GM18868 (cell line): Measurements from ENCODE around the gene EED.
A peak's percentile ranks its signal among the peaks of the same experiment; 100 is the strongest.
"Not testable (repeated sequence)": the region's sequence is repeated elsewhere in the genome, so short reads cannot be mapped to it uniquely, and the experiment has no call there.

ENCODE experiments used
- ATAC-seq: cut with Tn5 transposase; IDR thresholded peaks from one replicate; pipeline ENCODE4 v1.9.1; 2021; ENCODE audit warnings: mild to moderate bottlenecking, moderate library complexity; ENCODE audit not compliant: unreplicated experiment

EED gene

DNA sequence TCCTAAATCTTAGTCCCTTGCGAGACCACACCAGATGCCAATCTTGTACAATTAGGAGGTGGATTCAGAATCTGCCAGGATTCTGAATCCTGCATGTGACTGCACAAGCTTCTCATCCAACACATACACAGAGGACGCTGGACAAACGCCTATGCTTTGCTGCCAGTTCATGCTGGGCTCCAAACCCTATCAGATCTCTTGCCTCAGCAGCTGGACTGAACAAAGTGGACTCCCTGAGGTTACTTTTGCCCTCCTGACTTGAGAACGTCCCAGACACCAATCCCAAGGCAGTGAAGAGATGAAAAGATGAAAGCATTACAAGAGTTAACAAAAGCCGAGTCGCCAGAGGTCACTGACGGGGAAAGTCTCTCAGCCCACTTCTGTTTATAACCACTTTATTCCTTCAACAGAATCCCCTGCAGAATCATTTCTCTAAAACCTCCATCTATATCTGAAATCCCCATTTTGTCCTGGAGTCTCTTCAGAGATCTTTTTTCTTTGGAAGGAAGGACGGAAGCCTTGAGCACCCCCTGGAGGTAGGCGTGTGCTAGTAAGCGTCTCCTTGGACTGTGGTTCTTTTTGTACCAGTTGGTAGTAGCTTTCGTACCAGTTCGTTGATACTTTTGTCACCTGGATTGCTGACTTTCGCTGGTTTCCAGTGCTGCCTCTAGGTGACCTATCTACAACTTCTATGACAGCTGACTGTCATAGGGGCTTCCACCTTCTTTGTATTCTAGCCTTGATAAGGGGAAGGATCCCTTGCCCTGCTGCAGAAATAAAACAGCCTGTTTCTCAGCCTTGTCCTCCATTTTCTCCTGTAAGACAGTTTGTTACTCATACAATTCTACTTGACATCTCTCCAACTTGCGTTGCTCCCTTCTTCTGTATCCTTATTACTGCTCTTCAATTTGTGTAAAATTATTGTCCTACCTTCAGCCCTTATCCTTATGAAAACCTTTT is 26.1 kb upstream of the EED start:
- peak; percentile 27 for ATAC-seq

DNA sequence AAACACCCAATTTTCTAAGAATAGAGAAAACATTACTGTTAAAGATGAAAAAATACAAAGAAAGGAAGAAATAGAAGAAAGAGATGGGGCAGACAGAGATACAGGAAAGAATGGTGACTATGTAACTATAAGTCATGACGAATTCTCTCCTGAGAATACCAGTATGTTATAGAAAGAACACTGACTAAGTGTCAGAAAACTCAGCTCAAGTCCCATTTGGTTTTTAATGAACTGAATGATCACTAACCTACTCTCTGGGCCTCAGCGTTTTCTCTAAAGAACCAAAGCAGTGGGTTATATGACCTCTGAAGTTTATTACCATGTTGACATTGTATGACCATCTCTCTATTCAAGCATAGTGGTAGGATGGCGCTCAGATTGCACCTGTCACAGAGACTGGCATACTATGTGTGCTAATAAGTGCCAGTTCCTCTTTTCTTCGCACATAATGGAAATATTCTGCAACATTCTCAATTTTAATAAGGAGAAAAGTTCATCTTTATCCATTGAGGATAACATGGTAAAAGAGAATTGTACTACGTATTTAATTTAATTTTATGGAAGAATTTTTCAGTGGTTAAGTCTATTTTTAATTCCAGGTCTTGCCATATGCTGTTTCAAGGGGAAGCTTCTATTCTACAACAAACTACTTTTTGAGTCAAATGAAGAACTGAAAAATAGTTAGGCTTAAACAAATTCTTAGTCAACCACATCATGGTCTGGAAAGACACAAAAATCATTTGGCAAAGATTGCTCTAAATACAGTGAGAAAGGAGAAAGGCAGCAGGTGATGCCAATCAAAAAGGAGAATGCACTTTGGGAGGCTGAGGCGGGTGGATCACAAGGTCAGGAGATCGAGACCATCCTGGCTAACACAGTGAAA is 25.0 kb upstream of the EED start:
- ATAC-seq = peak; percentile 74

DNA sequence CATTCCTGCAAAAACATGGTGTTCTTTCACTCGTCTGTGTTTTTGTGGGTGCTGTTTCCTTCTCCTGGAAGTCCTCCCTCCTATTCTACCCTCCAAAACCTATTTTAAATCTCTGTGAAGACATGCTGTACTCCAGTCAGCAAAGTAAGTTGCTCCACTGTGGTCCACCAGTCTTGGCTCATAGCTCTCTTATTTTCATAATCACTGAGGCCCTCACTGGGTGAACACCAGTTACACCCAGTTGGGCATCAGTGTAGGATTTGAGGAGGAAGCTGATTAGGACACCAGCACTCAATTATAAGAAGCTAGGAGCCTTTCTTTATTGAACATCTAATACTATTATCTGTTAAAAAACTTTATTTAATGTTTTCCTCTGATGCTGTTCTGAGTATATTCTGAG is 23.9 kb upstream of the EED start:
- ATAC-seq = peak; percentile 18

DNA sequence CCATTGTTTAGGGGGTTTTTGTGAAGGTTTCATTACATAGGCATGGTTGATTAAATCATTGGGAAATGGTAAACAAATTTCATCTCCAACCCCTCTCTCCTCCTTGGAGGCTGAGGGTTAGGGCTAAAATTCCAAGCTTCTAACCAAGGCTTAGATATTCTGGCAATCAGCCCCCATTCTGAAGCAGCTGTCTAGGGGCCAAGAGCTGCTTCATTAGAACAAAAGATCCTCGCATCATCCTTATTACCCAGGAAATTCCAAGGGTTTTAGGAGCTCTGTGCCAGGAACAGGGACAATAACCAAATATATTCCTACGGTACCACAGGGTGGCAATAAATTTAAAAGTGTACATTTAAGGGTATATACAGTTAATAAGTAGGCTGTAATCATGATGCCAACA is 22.5 kb upstream of the EED start:
- no peak for ATAC-seq

DNA sequence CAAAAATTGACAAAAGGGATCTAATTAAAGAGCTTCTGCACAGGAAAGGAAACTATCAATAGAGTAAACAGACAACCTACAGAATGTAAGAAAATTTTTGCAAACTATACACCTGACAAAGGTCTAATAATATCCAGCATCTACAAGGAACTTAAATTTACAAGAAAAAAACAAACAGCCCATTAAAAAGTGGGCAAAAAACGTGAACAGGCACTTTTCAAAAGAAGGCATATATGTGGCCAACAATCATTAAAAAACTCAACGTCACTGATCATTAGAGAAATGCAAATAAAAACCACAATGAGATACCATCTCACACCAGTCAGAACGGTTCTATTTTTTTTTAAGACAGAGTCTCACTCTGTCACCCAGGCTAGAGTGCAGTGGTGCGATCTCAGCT is 20.0 kb upstream of the EED start:
- not testable (repeated sequence) for ATAC-seq

DNA sequence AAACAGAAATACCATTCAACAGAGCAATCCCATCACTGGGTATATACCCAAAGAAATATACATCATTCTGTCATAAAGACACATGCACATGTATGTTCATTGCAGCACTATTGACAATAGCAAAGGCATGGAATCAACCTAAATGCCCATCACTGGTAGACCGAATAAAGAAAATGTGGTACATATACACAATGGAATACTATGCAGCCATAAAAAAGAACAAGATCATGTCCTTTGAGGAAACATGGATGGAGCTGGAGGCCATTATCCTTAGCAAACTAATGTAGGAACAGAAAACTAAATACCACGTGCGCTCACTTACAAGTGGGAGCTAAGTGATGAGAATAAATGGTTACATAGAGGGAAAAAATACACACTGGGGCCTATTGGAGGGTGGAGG is 19.2 kb upstream of the EED start:
- ATAC-seq = not testable (repeated sequence)

DNA sequence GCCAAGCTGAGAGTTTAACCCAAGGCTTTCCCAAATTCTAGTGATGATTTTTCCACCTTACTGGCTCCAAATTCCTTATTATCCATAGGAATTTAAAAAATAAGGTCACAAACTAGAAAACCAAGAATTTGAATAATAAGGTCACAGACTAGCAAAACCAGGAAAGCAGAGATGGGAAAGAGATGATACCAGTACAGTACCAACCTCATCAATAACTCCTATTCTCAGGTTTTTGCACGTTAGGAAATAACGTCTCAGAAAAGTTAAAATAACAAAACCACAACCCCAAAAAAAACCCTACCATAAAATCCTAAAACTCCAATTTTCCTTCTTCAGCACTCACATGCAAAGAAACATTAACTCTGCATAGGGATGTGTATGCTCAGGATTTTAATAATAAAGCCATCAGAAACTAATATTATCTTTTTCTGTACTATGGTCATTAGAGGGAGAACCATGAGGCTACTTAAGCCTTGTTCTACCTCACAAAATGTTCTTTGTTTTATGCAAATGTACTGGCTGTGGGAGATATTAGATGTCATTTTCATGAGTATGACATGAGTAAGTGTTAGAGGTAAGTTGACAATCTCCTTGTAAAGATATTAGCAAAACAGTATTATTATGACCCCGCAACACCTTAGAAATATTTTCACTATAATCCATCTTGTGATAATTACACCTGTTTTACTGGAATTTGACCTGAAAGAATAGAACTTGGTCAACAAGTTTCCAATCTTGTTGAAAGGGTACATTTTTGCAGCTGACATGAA is 16.1 kb upstream of the EED start:
- ATAC-seq = no peak

DNA sequence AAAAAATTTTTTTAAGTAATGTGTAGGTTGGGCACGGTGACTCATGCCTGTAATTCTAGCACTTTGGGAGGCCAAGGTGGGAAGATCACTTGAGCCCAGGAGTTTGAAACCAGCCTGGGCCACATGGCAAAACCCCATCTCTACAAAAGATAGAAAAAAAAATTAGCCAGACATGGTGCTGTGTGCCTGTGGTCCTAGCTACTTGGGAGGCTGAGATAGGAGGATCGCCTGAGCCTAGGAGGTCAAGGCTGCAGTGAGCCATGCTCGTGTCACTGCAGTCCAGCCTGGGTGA is 15.6 kb upstream of the EED start:
- not testable (repeated sequence) for ATAC-seq

DNA sequence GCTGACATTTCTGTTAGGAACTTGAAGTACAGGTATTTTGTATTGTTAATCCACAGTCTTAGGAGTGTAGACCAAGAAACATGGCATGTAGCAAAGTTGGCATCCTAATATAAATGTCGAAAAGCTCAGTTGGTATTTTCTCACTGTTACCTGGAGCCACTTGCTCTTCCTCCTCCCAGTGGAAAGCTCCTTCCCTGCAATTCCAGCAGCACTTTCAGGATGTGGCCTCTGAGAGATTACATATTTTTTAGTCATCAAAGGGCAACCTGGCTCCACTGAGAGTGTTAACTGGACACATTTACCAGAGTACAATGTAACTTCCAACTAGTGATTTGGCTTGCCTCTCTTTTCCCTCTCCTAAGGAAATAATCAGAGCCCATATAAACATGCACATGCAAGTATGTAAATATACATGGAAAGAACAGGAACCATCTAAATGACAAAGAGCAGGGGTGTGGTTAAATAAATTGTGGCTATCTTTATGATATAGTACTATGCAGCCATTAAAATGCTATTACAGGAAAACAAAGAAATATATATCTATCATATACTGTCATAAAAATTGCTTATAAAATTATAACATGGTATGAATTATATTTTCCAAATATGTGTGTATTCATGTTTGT is 14.3 kb upstream of the EED start:
- ATAC-seq = no peak

DNA sequence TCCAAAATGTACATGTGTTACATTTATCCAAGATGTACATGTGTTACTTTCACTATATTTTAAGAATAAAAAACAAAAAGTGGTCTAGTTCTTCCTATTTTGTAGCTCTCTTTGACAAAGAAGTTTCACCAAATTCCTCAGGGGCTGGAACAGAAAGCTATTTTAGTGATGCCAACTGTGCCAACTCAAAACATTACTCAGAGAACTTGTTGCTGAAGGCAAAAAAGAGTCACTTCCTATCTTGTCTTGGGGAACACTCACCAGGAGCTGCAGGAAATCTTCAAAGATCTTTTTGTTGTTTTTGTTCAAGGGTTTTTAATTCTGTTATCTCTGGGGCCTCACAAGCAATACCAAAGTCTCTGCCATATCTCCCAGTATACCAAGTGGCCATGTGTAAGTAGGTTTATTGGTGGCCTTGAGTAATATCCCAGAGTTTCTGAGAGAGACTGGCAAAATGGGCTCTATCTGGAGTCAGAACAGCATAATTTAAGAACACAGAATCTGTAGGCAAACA is 13.6 kb upstream of the EED start:
- ATAC-seq = peak; percentile 57

DNA sequence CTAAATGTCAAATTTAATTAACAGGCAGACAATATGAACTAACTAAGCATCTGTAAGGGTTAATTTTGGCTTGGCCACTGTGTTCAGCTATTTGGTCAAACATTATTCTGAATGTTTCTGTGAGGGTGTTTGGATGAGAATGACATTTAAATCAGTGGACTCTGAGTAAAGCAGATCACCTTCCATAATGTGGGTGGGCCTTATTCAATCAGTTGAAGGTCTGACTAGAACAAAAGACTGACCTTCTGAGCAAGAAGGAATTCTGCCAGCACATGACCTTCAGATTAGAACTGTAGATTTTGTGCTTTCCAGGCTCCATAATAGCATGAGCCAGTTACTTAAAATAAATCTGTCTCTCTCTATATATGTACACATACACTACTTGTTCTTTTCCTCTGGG is 12.0 kb upstream of the EED start:
- ATAC-seq = no peak

DNA sequence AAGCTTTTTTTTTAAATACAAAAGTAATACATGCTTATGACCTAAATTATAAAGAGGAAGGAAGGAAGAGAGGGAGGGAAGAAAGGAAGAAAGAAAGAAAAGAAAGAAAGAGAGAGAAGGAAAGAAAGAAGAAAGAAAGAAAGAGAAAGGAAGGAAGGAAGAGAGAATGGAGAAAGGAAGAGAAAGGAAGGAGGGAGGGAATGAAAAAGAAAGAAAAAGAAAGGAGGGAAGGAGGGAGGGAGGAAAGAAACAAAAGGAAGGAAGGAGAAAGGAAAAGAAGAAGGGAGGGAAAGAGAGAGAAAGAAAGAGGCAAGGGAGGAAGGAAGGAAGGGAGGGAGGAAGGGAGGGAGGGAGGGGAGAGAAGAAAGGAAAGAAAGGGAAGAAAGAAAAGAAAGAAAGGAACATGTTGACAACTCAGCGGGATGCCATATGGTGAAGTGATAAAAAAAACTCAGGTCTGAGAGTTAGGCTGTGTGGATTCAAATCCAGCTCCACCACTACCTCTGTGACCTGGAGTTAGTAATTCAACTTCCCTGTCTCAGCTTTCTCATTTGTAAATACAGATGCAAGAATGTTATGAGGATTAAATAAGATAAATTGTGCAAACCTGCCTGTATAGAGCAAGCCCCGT is 9.6 kb upstream of the EED start:
- no peak for ATAC-seq

DNA sequence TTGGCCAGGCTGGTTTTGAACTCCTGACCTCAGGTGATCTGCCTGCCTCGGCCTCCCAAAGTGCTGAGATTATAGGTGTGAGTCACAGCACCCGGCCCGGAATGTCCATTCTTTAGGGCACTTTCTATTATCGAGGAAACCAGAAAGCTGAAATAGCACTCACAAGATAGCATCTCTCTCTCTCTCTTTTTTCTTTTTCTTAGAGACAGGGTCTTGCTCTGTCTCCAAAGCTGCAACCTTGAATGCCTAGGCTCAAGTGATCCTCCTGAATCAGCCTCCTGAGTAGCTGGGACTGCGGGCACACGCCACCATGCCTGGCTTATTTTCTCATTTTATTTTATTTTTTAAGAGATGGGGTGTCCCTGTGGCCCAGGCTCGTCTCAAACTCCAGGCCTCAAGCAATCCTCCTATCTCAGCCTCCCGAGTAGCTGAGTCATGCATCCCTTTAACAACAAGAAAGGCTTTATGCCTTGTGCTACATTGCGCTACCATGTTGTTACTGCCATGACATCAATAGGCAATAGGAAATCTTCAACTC is 7.2 kb upstream of the EED start:
- ATAC-seq = no peak

DNA sequence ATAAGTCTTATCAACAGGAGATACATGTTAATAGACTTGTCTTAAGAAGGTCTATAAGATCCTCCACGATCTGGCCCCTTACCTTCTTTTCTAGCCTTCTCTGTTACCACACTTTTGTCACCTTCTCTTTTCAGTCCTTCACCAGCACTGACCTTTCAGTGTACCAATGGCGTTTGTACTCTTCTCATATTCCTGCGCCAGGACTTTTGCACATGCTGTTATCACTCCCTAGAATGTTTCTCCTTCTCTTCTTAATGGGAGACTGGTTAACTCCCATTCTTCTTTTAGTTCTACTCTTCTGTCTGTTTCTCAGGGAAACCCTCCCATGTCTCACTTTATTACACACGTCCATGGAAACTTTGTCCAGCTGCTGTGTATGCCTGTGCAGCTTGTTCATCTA is 4.4 kb upstream of the EED start:
- ATAC-seq = no peak

DNA sequence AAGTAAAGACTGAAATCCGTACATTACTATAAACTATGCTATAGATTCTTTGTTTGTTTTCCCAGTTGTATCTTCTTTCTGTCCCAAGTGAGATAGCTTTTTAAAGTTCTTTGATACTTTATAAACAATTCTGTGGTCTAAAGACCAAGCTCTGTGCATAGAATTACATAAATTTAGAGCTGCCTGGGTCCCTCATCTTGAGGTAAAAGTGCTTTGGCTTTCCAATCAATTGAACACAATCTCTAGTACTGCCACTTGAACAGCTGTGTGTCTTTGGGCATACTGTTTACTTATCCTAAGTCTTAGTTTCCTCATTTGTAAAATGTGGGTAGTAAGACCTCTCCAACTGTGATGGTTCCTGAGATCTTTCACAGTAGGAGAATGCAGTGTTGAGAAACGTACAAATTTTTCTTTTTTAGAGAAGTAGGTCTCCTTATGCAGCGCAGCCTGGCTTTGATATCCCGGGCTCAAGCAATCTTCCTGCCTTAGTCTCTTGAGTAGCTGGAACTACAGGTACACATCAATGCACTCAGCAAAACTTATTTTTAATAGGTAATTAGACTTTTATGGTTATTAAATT is 2.5 kb upstream of the EED start:
- no peak for ATAC-seq

DNA sequence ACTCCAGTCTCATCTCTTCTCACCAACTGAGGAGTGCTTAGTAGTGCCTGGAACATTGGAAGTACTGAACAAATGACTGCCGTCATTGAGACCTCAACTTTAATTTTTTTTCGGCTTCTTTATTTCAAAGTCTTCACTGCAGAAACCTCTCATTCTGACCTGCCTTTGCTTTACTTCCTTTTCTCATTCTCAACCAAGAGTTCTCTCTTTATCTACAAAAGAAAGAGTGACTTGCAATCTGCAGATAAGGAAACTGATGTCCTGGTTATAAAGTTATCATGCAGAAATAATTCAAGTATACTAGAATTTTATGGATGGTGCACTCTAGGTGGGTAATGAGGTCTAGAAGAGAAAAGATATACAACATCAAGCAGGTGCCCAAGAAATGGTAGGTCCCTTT is 1.2 kb upstream of the EED start:
- no peak for ATAC-seq

DNA sequence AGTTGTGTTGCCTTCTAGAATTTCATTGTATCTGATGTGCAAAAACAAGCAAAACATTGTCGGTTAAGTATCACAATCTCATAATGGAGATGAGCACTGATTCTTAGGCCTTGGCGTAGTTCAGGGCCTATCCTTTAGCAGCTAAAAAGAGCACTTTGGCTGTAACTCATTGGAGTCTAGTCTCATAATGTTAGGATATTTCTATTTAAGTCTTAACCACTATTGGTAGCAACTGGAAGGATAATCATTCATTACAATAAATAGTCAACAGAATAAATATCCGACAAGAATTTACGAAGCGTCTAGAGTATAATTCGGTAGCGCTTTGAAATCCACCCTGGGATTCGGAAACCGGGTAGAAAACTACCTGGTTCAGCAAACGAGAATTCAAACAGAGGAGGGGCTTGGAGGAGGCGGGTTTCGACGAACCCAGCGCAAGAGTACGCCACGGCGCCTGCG is 461 bp upstream of the EED start:
- ATAC-seq = peak; percentile 74

DNA sequence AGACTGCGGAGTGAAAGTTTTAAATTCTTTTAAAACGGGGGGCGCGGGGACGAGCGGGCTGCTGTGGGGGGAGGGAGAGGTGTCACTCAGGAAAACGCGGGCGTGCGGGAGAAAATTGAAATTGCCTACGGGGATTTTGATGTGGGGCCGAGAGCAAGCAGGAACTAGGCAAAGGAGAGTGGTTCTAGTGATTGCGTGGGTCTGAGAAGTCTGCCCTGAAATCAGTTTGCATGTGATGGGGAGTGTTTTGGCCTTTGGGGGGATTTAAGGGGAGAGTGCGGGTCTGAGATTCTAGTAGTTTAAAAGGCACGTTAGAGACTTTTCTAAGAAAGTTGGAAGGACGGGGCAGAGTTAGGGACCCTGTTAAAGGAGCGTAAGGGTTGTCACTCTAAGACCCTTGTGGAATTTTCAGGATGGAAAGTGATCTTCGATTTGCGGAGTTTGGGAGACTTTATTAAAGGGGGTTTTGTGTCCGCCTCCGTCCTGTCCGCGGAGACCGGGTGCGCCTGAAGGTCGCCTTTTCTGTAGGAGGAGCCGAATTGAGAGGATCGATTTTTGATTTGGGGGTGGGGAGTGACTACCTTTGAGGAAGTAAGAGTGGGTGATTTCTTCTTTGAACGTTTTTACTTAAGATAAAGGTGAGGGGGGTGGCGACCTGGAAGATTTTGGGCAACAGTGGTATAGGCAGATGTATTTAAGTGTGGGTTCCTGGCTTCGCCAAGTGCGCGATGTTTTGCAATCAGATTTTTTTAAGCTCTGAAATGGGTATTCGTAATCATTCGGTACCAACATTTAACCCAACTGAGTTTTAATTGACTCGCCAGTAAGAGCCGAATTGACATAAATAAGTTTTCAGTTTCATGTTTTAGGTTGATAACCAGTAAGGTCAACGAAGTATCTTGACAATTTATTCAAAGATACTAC is 1.1 kb downstream of the EED start:
- ATAC-seq = peak; percentile 18
